ENCODE data around the gene YES1. TPM values are rescaled to one million over a fixed set of nuclear protein-coding genes. Genes with fewer than 3 reads are reported as not detected.

YES1 gene
- total and polyA plus RNA-seq, 2 of the 13 experiments (the other 11 are each of a cell fraction or from before 2014, with no cell fraction given) = 17.2 to 70.8 TPM

- TF ChIP-seq ARID4A (CRISPR knock-in tag; IDR thresholded peaks at IDR 0.05; ENCODE audit: borderline replicate concordance) = no peak
- no peak for TF ChIP-seq GZF1 (CRISPR knock-in tag; IDR thresholded peaks at IDR 0.05)
- TF ChIP-seq NR2F1 (CRISPR knock-in tag; IDR thresholded peaks at IDR 0.05) = no peak
- no peak for TF ChIP-seq KLF13 (CRISPR knock-in tag; IDR thresholded peaks at IDR 0.05)
- TF ChIP-seq ZBTB10 (CRISPR knock-in tag; IDR thresholded peaks at IDR 0.05; ENCODE audit: borderline replicate concordance) = no peak
- no peak for TF ChIP-seq TCF7L2 (IDR thresholded peaks at IDR 0.05; ENCODE audit: low read depth, low read length)
- no peak for TF ChIP-seq NPAS2 (CRISPR knock-in tag; IDR thresholded peaks at IDR 0.05; ENCODE audit: borderline replicate concordance)
- no peak for TF ChIP-seq MEF2D (CRISPR knock-in tag; IDR thresholded peaks at IDR 0.05)
- TF ChIP-seq RFX5 (IDR thresholded peaks at IDR 0.05; ENCODE audit: low read depth, low read length) = no peak
- 0 out of 2 replicates have a peak, but pooled peaks have one; percentile 20 for TF ChIP-seq SRY (CRISPR knock-in tag; IDR thresholded peaks at IDR 0.05)
- TF ChIP-seq EHMT2 (IDR thresholded peaks at IDR 0.05; ENCODE audit: borderline replicate concordance, low read depth, low read length) = no peak
- no peak for TF ChIP-seq ZNF563 (CRISPR knock-in tag; IDR thresholded peaks at IDR 0.05)
- TF ChIP-seq ZNF264 (CRISPR knock-in tag; IDR thresholded peaks at IDR 0.05) = no peak
- TF ChIP-seq ERF (CRISPR knock-in tag; IDR thresholded peaks at IDR 0.05) = no peak
- no peak for TF ChIP-seq RFX3 (CRISPR knock-in tag; IDR thresholded peaks at IDR 0.05)
- no peak for TF ChIP-seq ZMAT5 (CRISPR knock-in tag; IDR thresholded peaks at IDR 0.05; ENCODE audit: borderline replicate concordance, low read depth)
- TF ChIP-seq SALL1 (CRISPR knock-in tag; IDR thresholded peaks at IDR 0.05) = peak; percentile 22; the same call in 1 of the 2 replicates
- TF ChIP-seq ZNF878 (CRISPR knock-in tag; IDR thresholded peaks at IDR 0.05) = no peak
- no peak for TF ChIP-seq HIC2 (CRISPR knock-in tag; IDR thresholded peaks at IDR 0.05; ENCODE audit: low read depth)
- TF ChIP-seq DR1 (CRISPR knock-in tag; IDR thresholded peaks at IDR 0.05) = no peak
- TF ChIP-seq ZNF790 (CRISPR knock-in tag; IDR thresholded peaks at IDR 0.05; ENCODE audit: borderline replicate concordance) = no peak
- TF ChIP-seq MAX (IDR thresholded peaks at IDR 0.05) = no peak
- TF ChIP-seq NFYC (CRISPR knock-in tag; IDR thresholded peaks at IDR 0.05) = no peak
Observed at GRCh38 chr18:711310-711656, 100.8 kb downstream of the YES1 start (continued).

Data from HepG2 (cell line).